Thymus (tissue), 14 donors: ENCODE data around the gene TBC1D1. TPM values are rescaled to one million over a fixed set of nuclear protein-coding genes. Genes with fewer than 3 reads are reported as not detected.
A peak's percentile ranks its signal among the peaks of the same experiment; 100 is the strongest.

Source experiments
- DNase-seq, 9 donors: peaks; one replicate each; pipeline ENCODE4 v3.0.0-alpha.2; 2013; ENCODE audit warnings: low spot score in 9 of 9, low read depth in 6 of 9, missing footprints in 1 of 9
- H3K27ac ChIP-seq, 2 donors: one replicate each; pipeline ENCODE4 v1.5.1; 2013; ENCODE audit warnings: control low read depth in 1 of 2, low read depth in 1 of 2, low read length in 1 of 2, mild to moderate bottlenecking in 1 of 2, moderate library complexity in 1 of 2
- H3K27me3 ChIP-seq, 2 donors: one replicate each; pipeline ENCODE4 v1.5.1; 2013; ENCODE audit warnings: low read length in 1 of 2; ENCODE audit not compliant: control insufficient read depth in 2 of 2, insufficient read depth in 1 of 2
- H3K36me3 ChIP-seq, 2 donors: one replicate each; pipeline ENCODE4 v1.5.1; 2013; ENCODE audit warnings: low read length in 1 of 2, mild to moderate bottlenecking in 1 of 2, moderate library complexity in 1 of 2; ENCODE audit not compliant: control insufficient read depth in 2 of 2, insufficient read depth in 2 of 2
- H3K4me1 ChIP-seq, 2 donors: one replicate each; pipeline ENCODE4 v1.5.1; 2013; ENCODE audit warnings: low read length in 2 of 2; ENCODE audit not compliant: control insufficient read depth in 2 of 2, insufficient read depth in 2 of 2
- H3K4me3 ChIP-seq, 2 donors: one replicate each; pipeline ENCODE4 v1.5.1; 2013; ENCODE audit warnings: low read length in 2 of 2, control low read depth in 1 of 2, mild to moderate bottlenecking in 1 of 2
- H3K9me3 ChIP-seq, 2 donors: one replicate each; pipeline ENCODE4 v1.5.1; 2013; ENCODE audit warnings: low read length in 1 of 2, mild to moderate bottlenecking in 1 of 2; ENCODE audit not compliant: control insufficient read depth in 2 of 2, insufficient read depth in 1 of 2
- WGBS: extraction: QIAGEN DNeasy Blood & Tissue Kit; methylation state at CpG from one replicate; pipeline ENCODE4 v1.1.7; 2013; 5-methylcytosine and 5-hydroxymethylcytosine counted together
- long read RNA-seq, 10 donors: transcript quantifications; one replicate each; lab custom pipeline, GENCODE V29; 2026
- polyA plus RNA-seq: library from polyadenylated mRNA; stranded (reverse); fragments of 200-250 nt; gene quantifications from one replicate; pipeline ENCODE4 v1.2.3, GENCODE V29; 2013
- total RNA-seq: library from RNA; stranded (reverse); fragments of 120-200 nt; gene quantifications from one replicate; pipeline ENCODE4 v1.2.4, GENCODE V29; 2013
- donor health status: healthy.

Gene TBC1D1, protein sequence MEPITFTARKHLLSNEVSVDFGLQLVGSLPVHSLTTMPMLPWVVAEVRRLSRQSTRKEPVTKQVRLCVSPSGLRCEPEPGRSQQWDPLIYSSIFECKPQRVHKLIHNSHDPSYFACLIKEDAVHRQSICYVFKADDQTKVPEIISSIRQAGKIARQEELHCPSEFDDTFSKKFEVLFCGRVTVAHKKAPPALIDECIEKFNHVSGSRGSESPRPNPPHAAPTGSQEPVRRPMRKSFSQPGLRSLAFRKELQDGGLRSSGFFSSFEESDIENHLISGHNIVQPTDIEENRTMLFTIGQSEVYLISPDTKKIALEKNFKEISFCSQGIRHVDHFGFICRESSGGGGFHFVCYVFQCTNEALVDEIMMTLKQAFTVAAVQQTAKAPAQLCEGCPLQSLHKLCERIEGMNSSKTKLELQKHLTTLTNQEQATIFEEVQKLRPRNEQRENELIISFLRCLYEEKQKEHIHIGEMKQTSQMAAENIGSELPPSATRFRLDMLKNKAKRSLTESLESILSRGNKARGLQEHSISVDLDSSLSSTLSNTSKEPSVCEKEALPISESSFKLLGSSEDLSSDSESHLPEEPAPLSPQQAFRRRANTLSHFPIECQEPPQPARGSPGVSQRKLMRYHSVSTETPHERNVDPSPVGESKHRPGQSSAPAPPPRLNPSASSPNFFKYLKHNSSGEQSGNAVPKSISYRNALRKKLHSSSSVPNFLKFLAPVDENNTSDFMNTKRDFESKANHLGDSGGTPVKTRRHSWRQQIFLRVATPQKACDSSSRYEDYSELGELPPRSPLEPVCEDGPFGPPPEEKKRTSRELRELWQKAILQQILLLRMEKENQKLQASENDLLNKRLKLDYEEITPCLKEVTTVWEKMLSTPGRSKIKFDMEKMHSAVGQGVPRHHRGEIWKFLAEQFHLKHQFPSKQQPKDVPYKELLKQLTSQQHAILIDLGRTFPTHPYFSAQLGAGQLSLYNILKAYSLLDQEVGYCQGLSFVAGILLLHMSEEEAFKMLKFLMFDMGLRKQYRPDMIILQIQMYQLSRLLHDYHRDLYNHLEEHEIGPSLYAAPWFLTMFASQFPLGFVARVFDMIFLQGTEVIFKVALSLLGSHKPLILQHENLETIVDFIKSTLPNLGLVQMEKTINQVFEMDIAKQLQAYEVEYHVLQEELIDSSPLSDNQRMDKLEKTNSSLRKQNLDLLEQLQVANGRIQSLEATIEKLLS (N-terminal part only)
- 65.7 TPM for total RNA-seq
- polyA plus RNA-seq: 49.9 TPM
- long read RNA-seq, donor 1: 0 reads
- long read RNA-seq, donor 2: 0 reads
- long read RNA-seq, donor 3, partial matches to known transcripts: 0 of 8 reads
- long read RNA-seq, donor 3, other reads (novel, unspliced or antisense): 5 of 8 reads
- long read RNA-seq, donor 4, partial matches to known transcripts: 7 of 9 reads
- long read RNA-seq, donor 4, other reads (novel, unspliced or antisense): 0 of 9 reads
- long read RNA-seq, donor 5, partial matches to known transcripts: 15 of 22 reads
- long read RNA-seq, donor 5, other reads (novel, unspliced or antisense): 5 of 22 reads
- long read RNA-seq, donor 6, full-length matches to known transcripts: 5 of 5 reads
- long read RNA-seq, donor 6, partial matches to known transcripts: 0 of 5 reads
- long read RNA-seq, donor 6, other reads (novel, unspliced or antisense): 0 of 5 reads
- long read RNA-seq, donor 7, full-length matches to known transcripts: 4 of 4 reads
- long read RNA-seq, donor 7, partial matches to known transcripts: 0 of 4 reads
- long read RNA-seq, donor 7, other reads (novel, unspliced or antisense): 0 of 4 reads
- long read RNA-seq, donor 8, partial matches to known transcripts: 10 of 16 reads
- long read RNA-seq, donor 8, other reads (novel, unspliced or antisense): 5 of 16 reads
- long read RNA-seq, donor 9, partial matches to known transcripts: 0 of 5 reads
- long read RNA-seq, donor 9, other reads (novel, unspliced or antisense): 0 of 5 reads
- long read RNA-seq, donor 10, full-length matches to known transcripts: 4 of 16 reads
- long read RNA-seq, donor 10, partial matches to known transcripts: 12 of 16 reads
- long read RNA-seq, donor 10, other reads (novel, unspliced or antisense): 0 of 16 reads

GRCh38 chr4:37890801-37891259, at the start of gene TBC1D1:
Gene TBC1D1 (plus strand): TSS chr4:37891084. CDS start chr4:37902096, 11,012 bp downstream.
- Histone ChIP-seq H3K4me1 (peaks cover 11 to 21% of the 10 kb centered on the region in 2 donors), H3K27me3 (peaks cover 2 to 16% of the 10 kb centered on the region in 2 donors), H3K4me3 (peak within 1 kb of the TSS; percentile 71 to 89), H3K36me3 (no peaks in the 10 kb centered on the region), H3K9me3 (no peaks in the 10 kb centered on the region), H3K27ac (peak within 1 kb of the TSS; percentile 63 to 79)
- DNase-seq: peak in 7 of 9 donors; percentile 13 to 75 (median 30)
- WGBS: under 1% methylated on average over 43 of the region's 43 CpGs

- WGBS: 98% methylated on average over 5 of the region's 5 CpGs
- no peak overlapping the region for H3K4me3 ChIP-seq
- H3K27me3 ChIP-seq: no peaks in the 10 kb centered on the region
- no peak for DNase-seq
- H3K9me3 ChIP-seq: no peaks in the 10 kb centered on the region
- H3K36me3 ChIP-seq: peaks cover 46 to 75% of the 10 kb centered on the region in 2 donors
- no peak overlapping the region for H3K27ac ChIP-seq
- H3K4me1 ChIP-seq: no peaks in the 10 kb centered on the region
Observed at GRCh38 chr4:37844204-37844603, 46.7 kb upstream of the TBC1D1 start.

GRCh38 chr4:37845201-37845600, 45.7 kb upstream of the TBC1D1 start:
- H3K36me3 ChIP-seq: peaks cover 47 to 74% of the 10 kb centered on the region in 2 donors
- H3K9me3 ChIP-seq: no peaks in the 10 kb centered on the region
- no peaks in the 10 kb centered on the region for H3K27me3 ChIP-seq
- H3K4me3 ChIP-seq: no peak overlapping the region
- H3K4me1 ChIP-seq: no peaks in the 10 kb centered on the region
- no peak overlapping the region for H3K27ac ChIP-seq
- WGBS: over 99% methylated on average over 4 of the region's 4 CpGs
- DNase-seq: no peak

GRCh38 chr4:37847311-37847884, 43.5 kb upstream of the TBC1D1 start:
- Histone ChIP-seq H3K27me3 (no peaks in the 10 kb centered on the region), H3K36me3 (peaks cover 39 to 76% of the 10 kb centered on the region in 2 donors), H3K27ac (no peak overlapping the region), H3K4me3 (no peak overlapping the region), H3K4me1 (no peaks in the 10 kb centered on the region), H3K9me3 (no peaks in the 10 kb centered on the region)
- DNase-seq: no peak
- 77% methylated on average over 5 of the region's 5 CpGs for WGBS

- H3K4me3 ChIP-seq: no peak overlapping the region
- H3K9me3 ChIP-seq: no peaks in the 10 kb centered on the region
- WGBS: 86% methylated on average over 2 of the region's 2 CpGs
- H3K27me3 ChIP-seq: no peaks in the 10 kb centered on the region
- DNase-seq: no peak
- H3K36me3 ChIP-seq: peaks cover 31 to 60% of the 10 kb centered on the region in 2 donors
- no peaks in the 10 kb centered on the region for H3K4me1 ChIP-seq
- no peak overlapping the region for H3K27ac ChIP-seq
Observed at GRCh38 chr4:37852376-37852775, 38.5 kb upstream of the TBC1D1 start.

DNA sequence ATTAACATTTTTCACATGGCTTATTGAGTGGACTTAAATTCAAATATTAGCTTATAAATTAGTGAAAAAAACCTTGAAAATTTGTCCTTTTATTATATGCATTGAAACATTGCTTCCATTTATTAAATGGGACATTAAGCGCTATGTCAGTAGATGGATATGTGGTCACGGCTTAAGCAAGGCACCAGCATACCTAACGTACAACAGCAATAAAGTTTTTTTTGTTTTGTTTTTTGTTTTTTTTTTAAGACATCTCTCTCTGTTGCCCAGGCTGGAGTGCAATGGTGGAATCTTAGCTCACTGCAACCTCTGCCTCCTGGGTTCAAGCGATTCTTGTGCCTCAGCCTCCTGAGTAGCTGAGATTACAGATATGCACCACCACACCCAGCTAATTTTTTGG, 32.8 kb upstream of the TBC1D1 start:
- Histone ChIP-seq H3K9me3 (no peaks in the 10 kb centered on the region), H3K27ac (no peak overlapping the region), H3K36me3 (peaks cover 18 to 39% of the 10 kb centered on the region in 2 donors), H3K4me1 (no peaks in the 10 kb centered on the region), H3K27me3 (no peaks in the 10 kb centered on the region), H3K4me3 (no peak overlapping the region)
- DNase-seq: no peak
- WGBS: 98% methylated on average over 4 of the region's 4 CpGs

DNA sequence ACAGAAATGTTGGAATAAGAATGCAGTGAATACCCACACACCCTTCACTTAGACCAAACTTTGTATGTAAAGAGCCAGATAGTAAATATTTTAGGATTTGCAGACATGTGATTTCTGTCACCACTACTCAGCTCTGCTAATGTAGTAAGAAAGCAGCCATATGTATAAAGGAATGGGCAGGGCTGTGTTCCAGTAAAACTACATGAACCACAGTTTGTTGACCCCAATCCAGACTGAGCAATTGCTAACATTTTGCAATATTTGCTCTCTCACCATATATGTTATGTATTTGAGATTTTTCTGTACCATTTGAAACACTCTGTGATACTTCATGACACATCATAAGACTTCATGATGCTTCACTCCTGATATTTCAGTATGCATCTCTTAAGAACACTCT, 32.0 kb upstream of the TBC1D1 start:
- Histone ChIP-seq H3K4me3 (no peak overlapping the region), H3K4me1 (no peaks in the 10 kb centered on the region), H3K27me3 (no peaks in the 10 kb centered on the region), H3K9me3 (no peaks in the 10 kb centered on the region), H3K27ac (no peak overlapping the region), H3K36me3 (peaks cover 15 to 38% of the 10 kb centered on the region in 2 donors)
- DNase-seq: no peak
